GM20431 (cell line): ENCODE measurements around the gene BUD31.
"Not testable (repeated sequence)": the region's sequence is repeated elsewhere in the genome, so short reads cannot be mapped to it uniquely, and the experiment has no call there.

Experiments used
- in situ Hi-C: fragments of 300-500 bp; cut with MseI, MboI; formaldehyde crosslinking; loops from one replicate; pipeline ENCODE4 v1.15.0; 2020; ENCODE audit warnings: low sequenced_read_pairs; ENCODE audit not compliant: unreplicated experiment

The BUD31 gene

DNA sequence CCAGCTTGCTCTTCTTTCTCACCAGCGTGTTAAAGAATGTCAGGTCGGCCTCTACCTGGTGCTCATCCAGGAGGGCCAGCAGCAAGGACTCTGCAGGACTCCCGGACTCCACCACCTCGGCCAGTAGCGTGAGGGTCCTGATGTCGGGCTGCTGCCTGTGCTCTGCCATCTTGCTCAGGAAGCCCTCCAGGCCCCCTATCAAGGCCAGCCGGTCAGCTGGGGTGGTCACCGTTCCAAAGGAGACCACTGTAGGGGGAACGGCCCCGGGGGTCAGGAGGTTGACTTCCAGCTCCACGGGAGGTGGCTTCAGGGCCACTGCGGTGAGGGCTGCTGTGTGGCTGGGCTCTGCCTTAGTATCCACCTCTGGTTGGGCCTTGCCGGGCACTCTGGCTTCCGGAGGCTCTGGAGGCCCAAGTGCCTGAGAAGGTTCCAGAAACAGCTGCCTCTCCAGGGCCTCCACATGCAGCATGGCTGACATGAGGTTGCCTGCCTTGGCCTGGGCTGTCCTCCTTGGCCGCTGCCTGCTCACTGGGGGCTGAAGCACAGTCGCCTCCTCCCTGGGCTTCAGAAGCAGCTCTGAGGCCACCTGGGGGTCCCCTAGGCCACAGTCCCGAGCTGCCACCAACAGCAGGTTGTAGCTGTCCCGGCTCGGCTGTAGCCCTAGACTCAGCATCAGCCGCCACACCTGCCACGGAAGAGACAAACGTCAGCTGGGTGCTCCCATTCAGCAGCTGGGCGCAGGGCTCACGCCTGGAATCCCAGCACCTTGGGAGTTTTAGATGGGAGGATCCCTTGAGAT, 16.4 kb downstream of the BUD31 start:
- in situ Hi-C loops = no loop called here

DNA sequence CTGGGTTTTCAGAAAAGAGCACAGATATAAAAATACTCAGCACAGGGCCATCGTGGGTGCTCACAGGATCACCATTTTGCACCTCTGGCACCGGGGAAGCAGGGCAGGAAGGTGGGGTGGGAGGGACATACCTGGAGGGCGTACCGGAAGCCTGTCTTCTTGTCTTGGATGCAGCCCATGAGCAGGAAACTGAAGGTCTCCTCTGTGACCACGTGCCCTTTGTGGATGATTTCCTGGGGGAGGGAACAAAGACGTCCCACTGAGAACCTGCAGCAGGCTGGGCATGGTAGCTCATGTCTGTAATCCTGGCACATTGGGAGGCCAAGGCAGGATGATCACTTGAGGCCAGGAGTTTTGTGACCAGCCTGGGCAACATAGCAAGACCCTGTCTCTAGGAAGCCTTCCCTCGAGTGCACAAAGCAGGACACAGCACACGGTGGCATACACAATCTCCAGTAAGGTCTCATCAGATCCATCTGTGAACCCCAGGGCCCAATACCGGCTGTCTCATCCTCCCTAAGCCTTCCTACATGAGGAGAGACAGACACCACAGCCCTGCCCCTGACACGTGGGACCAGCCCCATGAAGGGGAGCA, 20.3 kb downstream of the BUD31 start:
- in situ Hi-C loops = no loop called here

DNA sequence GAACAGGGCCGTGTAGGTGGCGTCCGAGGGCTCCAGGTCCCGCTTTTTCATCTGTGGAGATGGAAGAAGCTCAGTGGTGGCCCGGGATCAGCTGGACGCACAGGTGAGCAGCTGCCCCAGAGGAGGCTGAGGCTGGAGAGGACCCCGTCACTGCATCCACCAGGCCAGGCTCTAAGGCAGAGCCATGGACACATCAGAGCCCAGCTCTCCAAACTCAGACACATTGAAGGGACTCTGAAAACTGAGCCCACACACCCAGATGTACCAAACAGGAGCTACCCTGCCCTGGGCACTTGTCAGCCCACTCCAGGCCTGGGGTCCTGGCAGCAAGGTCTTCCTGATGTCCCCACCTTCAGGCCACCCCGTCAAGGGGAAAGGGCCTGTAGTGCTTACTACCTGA, 21.0 kb downstream of the BUD31 start:
- in situ Hi-C loops = no loop called here

DNA sequence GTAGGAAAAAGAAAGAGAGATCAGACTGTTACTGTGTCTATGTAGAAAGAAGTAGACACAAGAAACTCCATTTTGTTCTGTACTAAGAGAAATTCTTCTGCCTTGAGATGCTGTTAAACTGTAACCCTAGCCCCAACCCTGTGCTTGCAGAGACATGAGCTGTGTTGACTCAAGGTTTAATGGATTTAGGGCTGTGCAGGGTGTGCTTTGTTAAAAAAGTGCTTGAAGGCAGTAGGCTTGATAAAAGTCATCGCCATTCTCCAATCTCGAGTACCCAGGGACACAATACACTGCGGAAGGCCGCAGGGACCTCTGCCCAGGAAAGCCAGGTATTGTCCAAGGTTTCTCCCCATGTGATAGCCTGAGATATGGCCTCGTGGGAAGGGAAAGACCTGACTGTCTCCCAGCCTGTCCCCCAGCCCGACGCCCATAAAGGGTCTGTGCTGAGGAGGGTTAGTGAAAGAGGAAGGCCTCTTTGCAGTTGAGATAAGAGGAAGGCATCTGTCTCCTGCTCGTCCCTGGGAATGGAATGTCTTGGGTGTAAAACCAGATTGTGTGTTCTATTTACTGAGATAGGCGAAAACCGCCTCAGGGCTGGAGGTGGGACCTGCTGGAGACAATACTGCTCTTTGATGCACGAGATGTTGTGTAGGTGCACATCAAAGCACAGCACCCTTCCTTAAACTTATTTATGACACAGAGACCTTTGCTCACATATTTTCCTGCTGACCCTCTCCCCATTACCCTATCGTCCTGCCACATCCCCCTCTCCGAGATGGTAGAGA, 23.2 kb downstream of the BUD31 start:
- in situ Hi-C loops = not testable (repeated sequence)

DNA sequence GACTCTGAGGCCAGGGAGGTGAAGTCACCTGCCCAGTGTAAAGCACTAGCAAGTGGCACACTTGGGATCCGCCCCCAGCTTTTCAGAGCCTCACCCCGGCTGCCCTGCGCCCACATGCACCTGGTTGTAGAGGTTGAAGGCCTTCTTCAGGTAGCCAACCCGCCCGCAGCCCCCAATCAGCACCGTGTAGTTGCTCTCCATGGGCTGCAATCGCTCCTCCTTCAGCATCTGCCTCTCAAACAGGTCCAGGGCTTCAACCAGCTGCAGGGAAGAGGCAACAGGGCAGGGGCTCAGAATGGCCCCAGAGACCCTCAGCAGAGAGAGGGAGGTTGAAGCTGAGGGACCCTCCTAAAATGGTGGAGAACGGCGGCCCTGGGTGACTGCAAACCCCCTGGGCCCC, 24.4 kb downstream of the BUD31 start:
- in situ Hi-C loops = no loop called here

DNA sequence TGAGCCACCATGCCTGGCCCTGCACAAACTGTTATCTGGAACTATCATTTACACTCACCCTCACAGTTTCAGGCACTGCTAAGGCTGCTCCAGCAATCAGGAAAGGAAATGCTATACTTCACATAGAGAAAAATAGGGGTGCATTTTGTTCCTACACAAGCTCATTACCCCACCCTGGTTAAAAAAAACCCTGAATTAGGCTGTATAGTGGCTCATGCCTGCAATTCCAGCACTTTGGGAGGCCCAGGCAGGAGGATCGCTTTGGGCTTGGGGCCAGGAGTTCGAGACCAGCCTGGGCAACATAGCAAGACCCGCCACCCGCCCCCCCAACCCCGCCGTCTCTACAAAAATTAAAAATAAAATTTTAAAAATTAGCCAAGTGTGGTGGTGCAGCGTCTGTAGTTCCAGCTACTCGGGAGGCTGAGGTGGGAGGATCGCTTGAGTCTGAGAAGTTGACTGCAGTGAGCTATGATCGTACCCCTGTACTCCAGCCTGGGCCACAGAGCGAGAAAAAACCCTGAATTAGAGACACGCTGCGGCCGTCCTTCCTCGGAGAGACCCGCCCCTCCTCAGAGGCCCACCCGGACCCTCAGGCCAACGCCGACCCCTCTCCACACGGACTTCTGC, 29.3 kb downstream of the BUD31 start:
- in situ Hi-C loops = no loop called here

DNA sequence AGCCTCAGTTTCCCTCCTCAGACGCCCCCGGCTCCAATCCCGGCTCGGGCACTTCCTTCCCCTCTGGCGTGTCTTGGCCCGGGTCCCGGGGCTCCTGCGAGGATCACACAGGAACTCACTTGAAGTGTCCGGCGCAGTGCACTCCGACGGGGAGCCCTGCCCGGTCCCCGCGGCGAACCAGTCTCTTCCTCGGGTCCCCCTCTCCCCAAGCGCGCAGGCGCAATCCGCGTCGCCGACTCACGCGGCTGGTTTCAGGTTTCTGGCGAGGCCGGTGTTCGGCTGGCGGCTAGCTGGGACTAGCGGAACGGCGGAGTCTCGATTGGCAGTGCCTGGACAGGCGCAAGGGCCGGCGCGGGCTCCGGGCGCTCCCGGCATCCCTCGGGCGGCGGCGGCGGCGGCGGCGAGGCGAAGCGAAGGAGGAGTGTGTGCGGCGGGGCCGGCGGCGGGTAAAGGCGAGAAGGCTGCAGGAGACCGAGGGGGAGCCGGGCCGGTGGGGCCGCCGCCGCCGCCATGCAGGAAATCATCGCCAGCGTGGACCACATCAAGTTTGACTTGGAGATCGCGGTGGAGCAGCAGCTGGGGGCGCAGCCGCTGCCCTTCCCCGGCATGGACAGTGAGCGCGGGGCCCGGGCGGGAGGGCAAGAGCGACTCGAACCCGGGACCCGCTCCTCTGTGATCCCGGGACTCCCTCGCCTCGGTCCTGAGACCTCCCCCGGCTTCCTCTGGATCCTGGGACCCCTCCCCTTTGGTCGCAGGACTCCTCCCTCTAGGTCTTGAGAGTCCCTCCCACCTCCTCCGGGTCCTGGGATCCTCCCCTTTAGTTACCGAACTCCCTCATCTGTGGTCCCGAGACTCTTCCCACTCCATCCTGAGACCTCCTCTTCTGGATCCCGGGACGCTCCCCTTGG, 30.1 kb downstream of the BUD31 start, which contains the start of the genes CPSF4 and PTCD1:
Gene CPSF4 (plus strand): TSS at position 371 of the 908 bp plus-strand sequence. CDS start 140 bp downstream, at position 511.
Gene PTCD1 (minus strand): TSS at position 226 of the 908 bp plus-strand sequence. CDS start 3,556 bp downstream, outside the sequence.
- in situ Hi-C loops = no loop called here

DNA sequence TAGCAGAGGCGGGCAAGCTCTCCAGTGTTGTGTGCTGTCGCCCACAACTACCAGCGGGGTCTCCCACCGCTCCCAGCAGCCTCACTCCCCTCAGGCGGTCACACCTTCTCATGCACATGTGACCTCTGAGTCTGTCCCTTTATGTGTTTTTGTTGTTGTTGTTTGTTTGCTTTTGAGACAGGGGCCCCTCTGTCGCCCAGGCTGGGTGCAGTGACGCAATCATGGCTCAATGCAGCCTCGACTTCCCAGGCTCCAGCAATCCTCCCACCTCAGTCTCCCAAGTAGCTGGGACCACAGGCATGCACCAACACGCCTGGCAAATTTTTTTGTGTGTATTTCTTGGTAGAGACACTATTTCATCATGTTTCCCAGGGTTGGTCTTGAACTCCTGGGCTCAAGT, 31.4 kb downstream of the BUD31 start:
- in situ Hi-C loops = no loop called here

DNA sequence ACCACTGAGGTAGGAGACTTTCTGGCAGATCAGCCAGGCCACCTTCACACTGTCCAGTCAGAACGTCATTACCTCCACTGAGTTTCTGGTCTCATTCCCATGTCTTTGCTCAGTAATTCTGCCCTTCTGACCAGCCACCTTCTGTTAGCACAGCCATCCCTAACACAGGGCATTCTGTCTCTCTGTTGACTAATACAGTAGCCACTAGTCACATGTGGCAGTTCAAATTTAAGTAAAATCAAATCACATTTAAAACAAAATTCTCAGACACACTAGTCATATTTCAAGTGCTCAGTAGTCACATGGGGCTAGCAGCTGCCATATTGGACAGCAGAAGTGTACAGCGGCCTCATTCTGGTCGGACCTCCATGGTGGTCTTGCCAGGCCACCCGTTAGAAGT, 37.3 kb downstream of the BUD31 start:
- in situ Hi-C loops = no loop called here

DNA sequence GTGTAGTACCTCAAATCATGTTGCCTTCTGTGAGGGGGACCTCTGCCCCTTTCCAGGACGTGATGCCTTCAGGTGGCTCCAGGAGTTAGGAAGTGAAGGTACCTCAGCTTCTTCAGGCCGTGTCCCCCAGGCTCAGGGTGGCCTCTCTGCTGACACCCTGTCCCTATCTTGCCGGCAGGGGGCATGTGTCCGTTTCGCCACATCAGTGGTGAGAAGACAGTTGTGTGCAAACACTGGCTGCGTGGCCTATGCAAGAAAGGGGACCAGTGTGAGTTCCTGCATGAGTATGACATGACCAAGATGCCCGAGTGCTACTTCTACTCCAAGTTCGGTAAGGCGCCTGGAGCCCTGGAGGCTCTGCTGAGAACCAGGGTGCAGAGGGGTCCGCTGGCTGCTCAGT, 39.2 kb downstream of the BUD31 start:
- in situ Hi-C loops = no loop called here

DNA sequence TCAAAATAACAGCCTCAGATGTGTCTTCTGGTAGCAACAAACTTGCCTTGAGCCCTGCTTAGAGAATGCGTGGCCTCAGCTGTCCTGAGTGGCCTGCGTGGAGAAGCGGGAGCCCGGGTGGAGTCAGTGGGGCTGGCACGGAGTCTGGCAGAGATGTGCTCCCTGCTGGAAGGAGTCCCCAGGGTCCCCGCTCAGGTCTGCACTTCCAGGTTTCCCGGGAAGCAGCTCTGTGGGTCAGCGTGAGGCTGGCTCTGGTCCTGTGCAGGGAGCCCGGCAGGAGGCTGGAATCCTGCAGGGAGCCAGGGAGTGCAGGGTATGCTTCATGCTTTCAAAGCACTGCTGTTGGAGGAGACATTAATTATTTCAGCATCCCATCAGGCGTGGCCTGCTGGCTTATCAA, 40.1 kb downstream of the BUD31 start:
- in situ Hi-C loops = no loop called here

DNA sequence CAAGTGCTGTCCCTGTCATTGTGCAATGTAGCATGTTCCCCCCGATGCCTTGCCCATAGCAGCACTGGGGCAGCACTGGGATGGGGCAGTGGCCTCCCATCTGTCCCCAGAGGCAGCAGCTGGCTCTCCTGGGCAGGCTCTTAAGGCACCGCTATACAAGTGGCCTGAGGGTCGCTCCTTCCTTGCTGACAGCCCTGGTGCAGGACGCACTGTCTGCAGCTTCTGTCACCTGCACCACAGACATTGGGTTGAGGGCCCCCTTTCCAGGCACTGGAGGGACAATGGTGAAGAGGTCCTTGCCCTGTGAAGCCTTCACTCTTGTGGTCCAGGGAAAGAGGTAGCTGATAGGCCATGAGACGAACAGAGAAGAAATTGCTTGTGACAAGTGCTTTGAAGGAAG, 40.6 kb downstream of the BUD31 start:
- in situ Hi-C loops = no loop called here

DNA sequence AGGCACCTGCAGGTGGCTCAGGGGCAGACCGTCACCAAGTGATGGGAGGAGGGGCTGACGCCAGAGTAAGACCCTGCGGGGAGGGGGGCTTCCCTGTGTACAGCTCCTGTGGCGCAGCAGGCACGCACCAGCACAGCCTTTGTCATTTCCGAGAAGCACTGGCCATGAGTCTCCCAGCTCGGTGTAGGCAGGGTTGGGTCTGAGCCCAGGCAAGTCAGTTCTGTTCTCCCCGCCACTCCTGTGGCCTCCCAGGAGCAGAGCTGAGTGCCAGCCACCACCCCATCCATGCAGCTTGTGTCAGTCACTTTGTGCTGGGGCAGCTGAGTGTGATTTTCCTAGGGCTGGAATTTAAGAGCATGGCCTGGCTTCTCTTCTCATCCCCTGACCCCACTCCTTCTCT, 43.2 kb downstream of the BUD31 start:
- in situ Hi-C loops = no loop called here

DNA sequence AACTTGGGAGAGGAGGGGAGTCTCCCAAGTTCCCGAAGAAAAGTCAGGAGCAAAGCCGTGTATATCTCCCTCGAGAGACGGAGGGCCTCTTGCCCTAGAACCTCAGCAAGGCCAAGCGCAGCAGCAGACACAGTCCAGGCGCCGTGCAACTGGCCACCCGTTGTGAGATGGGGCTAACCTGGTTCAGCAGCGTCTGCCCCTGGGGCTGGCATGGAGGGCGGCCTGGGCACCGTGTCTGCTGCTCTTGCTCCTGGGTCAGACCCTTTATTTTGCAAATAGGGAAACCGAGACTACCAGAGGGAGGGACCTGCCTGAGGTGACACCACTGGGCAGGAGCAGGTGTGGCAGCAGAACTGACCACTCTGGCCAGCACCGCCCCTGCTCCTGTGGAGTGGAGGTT, 43.8 kb downstream of the BUD31 start:
- in situ Hi-C loops = no loop called here

DNA sequence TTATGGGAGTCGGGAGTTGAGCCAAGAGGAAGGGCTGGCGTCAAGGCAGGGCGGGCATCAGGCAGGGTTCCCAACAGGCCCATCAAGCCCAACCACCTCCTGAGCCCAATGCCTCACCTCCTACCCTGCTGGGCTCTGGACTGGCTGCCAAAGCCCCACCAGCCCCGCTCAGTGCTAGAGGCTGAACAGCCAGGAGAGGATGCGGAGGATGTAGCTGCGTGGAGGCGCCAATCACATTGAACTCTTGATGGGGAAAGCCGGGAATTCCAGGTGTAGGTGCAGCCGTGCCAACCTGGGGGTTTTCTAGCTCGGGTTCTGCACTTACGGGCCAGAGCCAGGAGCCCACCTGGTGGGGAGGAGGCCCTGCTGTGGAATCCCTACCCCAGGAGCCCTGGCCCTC, 44.3 kb downstream of the BUD31 start:
- in situ Hi-C loops = no loop called here

DNA sequence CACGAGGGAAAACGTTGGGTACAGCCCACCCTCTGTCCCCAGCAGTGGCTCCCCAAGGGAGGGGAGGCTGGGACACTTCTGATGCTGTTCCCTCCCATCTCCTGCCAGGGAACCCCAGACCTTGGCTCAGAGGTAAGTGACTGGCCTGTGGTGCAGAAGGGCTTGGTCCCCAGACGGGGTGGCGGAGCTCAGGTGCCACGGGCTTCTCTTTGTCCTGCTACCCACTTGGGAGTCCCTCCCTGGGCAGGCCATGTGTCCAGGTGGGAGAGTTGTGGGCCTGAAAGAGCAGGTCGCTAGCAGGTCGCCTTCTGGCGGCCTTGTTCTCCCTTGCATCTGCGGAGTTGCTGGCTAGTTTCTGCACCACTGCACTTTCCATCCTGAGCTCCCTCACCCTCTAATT, 47.1 kb downstream of the BUD31 start:
- in situ Hi-C loops = no loop called here

DNA sequence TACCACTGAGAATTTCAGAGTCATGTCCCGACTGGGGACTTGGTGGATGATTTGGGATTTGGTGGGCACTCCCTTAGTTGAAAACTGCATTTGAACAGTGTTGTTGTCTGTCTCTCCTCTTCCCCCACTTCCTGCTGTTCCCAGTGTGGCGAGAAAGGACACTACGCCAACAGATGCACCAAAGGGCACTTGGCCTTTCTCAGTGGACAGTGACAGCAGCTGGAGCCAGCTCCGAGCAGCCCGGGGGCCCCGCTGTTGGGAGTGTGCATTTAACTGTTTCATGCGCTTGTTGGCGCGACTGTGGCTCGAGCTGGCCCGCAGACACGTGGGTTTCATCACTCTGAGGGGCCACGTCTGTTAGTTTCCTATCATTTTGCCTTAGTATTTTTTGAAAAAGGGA, 47.5 kb downstream of the BUD31 start:
- in situ Hi-C loops = no loop called here

DNA sequence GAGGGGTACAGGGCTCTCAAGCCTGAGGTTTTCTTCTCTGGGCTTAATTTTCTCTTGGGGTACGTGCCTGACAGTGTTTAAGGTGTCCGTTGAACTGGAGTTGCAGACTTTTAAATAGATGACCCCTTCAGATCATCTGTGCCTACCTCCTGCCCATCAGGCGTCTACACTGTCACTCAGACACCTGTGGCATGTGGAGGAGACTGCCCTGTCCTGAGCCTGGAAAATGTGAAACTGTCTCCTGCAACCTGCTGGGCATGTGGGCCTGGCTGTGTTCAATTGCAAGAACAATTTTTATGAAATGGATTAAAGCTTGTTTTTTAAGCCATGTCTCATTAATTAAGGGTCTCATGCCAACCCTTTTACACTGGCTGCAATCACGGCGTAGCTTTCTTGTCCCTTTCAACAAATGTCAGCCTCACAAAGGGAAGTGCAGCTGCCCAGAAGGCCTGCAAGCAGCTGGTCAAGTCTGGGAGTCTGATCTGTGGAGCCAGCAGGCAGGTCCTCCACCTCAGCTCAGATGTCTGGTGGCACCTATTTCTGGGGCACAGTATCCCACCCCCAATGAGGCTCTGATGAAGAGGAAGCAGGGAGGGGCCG, 48.4 kb downstream of the BUD31 start:
- in situ Hi-C loops = no loop called here
